IPS DF 19.7 (cell line): ENCODE data around the gene PDE4D.
"Not testable (repeated sequence)": the region's sequence is repeated elsewhere in the genome, so short reads cannot be mapped to it uniquely, and the experiment has no call there.

Experiments
- DNase-seq: peaks from one replicate; pipeline ENCODE4 v3.0.0-alpha.2; 2013; ENCODE audit warnings: low read depth, low spot score

The PDE4D gene

GRCh38 chr5:59704936-59705335, 188.6 kb downstream of the PDE4D start:
- no peak for DNase-seq

- no peak for DNase-seq
These were observed 189.7 kb downstream of the PDE4D start for GRCh38 chr5:59703789-59704188.

DNA sequence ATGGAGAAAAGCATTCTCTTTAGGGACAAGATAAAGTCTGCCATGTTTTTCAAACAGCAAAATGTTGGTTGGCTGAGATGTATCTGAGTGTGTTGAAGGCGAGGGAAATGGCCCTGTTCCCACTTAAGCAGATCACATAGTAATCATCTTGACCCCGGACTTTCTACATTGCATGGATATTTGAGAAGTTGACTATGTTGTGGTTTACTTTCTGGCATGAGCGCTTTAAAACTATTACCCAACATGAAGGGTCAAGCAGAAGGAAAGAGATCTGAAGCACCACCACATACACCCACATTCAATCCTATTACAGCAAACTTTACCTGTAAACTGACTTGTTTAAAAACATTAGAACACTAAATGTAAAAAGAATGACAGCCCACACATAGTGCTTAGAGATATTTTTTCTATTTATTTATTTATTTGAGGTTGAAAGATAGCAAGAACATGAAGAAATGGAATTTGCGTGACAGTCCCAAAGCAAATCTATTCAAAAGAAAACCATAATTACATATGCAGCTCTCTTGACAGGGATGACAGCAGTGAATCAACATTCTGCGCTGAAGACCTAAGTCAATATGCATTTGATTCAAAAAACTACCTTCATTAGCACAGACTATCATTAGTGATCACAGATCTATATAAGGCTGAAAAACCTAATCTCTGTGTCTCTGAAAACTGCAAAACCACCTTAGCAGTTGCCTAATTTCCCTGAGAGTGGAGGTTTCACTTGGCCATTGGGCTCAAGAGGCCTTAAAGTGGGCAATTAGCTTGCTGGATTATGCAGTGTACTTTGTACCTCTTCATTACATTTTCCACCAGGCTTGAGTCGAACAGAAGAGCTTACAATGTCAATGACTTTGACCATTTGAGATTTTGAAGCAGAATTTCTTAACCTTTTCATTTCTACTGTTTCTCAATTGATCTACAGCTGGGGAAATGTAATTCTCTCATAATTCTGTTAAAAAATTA, 195.0 kb downstream of the PDE4D start:
- no peak for DNase-seq

- DNase-seq, result no peak
These were observed 199.1 kb downstream of the PDE4D start for GRCh38 chr5:59694411-59694810.

DNA sequence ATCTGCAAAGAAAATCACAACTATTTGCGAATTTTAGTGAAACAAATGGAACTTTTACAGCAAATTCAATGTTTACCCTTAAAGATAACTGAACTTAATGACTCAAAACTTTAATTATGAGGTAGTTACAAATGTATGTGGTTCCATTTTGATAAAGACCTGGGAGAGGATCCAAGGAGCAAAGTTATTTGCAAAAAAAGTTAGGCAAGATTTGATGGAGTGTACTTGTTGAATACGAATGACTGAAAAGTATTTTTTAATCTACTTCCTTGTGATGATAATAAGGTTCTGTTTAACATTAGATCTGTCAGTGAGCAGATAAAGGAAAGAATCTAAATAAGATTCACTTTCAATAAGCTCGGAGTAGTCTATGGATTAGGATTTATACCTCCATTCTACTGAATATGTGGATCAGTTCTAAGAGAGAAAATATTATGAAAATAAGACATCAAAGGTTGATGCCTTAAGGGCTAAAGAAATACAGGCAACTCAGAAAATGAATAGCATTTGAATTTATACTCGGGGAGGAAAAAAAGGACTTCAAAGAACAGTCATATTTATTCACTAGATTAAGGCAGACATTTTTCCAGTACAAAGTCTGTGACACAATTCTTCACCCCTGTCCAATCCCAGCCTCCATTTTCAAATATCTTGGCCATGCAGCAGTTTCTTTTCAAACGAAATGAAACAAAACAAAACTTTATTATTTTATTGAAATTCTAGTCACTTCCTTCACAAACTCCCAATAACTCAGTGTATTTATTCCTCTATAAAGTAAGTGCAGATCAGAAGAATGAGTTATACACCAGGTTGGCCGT, 199.8 kb downstream of the PDE4D start:
- no peak for DNase-seq

- DNase-seq, result no peak
These were observed 207.7 kb downstream of the PDE4D start for GRCh38 chr5:59685793-59686192.

GRCh38 chr5:59685191-59685530, 208.4 kb downstream of the PDE4D start:
- no peak for DNase-seq

DNA sequence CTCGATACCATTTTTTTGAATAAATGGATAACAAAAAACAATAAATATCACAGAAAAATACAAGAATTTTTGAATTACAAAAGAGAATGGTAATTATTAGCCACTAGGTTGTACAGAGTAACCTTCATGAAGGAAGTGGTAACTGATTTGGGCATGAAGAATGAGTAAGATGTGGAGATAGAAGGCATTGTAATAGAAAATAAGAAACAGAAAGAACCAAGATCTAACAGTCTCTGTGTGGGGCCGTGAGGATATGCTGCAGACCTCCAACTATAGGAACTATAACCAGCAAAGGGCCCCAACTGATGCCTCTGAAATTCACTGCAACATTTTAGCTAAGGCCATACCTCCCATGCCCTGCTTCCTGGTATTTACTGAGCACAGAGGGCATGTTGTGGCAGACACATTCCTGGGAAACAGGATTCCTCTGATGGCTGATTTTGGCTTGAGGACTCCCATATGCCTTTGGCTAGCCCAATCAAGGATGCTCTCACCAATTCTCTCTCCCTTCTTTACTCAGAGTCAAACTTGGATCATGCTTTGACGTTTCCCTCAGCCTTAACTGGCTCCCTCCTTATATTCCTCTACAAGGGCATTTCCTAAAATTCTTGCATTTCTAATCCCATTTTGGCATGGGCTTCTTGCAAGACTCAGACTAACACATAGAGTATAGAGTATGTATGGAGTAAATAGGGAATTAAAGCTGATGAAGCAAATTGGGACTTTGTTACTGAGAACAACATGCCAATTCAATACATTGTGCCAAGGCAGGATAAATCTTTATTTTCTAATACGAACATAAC, 208.9 kb downstream of the PDE4D start:
- no peak for DNase-seq

DNA sequence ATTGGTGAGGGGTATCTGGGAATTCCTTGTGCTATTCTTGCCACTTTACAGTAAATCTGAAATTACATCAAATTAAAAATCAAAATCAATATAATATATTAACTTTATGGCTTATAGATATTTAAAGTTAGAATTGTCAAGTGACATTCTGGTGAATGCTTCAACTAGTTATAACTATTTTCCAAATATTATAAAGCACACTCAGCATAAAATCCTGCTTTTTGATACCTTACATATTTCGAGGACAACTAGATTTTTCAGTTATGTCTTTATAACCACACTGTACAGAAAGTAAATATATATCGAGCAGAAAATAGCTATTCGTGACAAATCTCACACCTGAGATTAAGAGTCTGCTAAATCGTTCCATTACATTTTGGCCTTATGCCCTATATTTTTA, 210.2 kb downstream of the PDE4D start:
- DNase-seq, result no peak

DNA sequence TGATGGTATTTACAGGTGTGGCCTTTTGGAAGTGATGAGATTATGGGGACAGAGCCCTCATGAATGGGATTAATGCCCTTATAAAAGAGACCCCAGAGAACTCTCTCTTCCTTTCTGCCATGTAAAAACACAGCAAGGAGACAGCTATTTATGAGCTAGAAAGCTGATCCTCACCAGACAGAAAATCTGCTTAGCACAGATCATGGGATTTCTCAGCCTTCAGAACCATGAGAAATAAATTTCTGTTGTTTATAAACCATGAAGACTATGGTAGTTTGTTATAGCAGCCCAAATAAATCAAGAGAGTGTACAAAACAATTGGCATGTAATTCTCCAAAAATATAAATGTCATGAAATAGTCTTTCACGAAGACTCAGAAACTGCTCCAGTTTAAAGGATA, 211.0 kb downstream of the PDE4D start:
- no peak for DNase-seq

GRCh38 chr5:59678943-59679342, 214.6 kb downstream of the PDE4D start:
- no peak for DNase-seq

GRCh38 chr5:59674763-59675162, 218.8 kb downstream of the PDE4D start:
- no peak for DNase-seq

DNA sequence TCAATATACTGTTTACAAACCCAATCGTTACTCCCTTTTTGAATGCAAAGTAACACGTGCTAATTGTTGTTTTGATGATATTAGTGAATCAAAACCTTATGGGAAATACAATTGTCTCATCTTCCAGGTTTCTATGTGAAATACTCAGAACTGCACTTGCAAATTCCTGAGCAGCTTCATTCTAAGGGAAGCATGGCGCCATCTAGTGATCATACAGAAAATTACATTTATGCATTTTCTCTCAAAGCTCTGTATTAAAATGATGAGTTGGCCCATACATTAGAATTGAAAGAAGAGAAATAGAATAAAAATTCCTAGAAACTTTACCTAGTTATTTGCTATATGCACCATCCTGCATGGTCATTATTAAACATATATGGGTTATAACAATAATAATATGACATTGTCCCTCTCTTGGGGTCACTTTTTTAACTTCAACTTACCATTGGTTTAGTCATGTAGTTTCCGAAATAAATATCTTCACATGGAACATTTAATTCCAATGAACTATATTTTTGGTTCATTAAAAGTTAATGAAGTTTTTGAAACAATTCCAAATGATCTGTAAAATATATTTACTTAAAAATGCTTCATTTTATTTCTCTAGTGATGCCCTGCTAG, 220.0 kb downstream of the PDE4D start:
- no peak for DNase-seq

DNA sequence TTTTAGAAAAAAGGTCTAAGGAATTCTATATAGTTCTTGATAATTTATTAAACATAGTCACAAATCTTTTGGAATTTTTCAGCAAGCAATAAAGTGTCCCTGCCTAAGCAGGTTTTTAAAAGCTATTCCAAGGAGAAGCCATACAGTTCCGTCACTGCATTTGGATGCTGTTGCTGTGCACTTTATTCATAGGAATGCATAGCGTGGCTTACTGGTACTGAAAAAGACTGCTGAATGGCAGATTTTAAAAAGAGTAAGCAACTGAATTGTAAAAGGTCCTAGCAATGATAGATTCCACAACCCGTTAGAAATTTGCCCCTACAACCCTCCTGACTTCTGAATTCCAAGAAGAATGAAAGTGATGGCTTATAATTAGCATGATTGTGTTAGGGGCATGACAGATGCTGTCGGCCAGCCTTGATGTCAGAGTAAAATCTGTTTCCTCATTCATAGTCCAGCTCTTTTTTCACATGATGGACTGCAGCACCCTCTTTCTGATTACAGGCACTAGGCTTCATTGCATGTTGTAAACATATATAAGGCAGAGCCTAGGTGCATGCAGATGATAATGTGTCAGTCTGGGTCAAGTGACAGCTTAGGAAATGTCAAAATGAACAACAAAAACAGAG, 227.0 kb downstream of the PDE4D start:
- no peak for DNase-seq

DNA sequence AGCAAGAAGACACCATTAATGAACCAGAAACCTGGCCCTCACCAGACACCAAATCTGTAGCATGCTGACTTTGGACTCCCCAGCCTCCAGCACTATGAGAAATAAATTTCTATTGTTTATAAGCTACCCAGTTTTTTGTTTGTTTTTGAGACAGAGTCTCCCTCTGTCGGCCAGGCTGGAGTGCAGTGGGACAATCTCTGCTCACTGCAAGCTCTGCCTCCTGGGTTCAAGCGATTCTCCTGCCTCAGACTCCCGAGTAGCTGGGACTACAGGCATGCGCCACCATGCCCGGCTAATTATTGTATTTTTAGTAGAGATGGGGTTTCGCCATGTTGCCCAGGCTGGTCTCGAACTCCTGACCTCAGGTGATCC, 227.7 kb downstream of the PDE4D start:
- DNase-seq, result not testable (repeated sequence)

DNA sequence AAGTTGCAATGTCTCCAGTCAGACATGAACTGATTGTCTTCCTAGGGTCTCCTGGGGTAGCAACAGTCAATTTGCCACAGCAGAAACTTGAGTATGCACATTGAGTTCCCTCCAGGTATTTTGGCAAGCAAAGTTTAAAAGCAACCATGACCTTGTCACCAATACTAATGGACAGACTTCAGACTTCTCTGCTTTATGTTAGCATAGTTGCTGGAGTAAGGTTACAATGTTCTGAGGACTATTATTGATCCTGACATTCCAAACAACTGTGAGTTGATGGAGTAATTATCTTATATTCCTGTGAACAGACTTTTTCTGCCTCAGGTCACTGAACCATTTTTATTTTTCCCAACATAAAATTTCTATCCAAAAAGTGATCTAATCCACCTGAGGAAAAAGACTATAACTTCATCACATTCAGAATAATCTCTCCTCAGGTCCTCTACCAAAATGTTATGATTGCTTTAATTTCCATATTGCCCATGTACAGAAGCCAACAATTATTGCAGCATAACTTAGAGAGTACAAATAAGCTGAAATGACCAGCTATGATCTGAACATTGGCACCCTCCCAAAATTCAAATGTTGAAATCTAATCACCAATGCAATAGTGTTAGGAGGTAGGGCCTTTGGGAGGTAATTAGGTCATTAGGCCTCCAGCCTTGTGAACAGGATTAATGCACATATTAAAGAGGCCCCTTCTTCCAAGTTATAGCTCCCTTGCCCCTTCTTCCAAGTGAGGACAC, 228.3 kb downstream of the PDE4D start:
- DNase-seq, result no peak

DNA sequence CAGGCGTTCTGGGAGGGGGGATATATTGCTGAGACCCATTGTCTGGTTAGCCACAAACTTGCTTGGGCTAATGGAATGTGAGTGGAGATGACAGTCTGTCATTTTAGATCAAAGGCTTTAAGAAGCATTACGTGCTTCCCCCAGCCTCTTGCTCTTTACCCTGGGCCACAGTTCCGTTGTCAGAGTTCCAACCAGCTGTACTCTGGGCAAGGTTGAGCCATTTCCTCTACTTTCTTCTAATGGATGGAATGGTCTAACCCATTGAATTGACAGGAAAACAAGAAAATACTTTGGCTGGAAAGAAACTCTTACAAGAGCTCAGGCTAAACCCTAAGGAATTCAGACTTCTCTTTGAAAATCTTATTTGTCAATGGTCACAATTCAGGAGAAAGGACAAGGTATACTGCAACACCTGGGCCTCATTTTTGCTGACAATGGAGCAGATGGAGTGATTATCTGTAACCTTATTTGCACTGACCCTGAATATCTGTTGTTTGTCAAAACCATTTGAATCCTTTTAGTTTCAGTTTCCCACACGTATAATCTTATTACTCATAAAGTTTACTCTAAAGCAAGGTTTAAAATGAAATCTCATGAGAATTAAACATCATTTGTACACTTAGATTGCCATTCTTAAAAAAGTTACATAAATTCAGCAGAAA, 231.4 kb downstream of the PDE4D start:
- no peak for DNase-seq

DNA sequence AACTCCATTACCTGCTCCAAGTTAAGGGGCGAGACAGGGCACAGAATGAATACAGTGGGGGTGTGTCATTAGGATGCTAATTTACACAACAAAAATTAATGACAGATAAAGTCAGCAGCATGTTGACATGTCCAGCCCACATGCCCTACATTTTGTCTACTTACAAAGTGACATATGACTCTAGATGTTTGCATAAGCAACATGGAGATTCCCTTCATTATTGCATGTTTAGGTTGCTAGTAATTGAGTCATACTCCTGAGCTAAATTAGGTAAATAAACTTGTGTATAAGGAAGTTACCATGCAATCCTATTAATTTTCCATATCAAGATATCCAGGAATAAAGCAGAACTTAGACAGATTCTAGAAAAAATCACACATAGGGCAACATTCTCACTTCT, 232.2 kb downstream of the PDE4D start:
- no peak for DNase-seq

- no peak for DNase-seq
These were observed 232.8 kb downstream of the PDE4D start for GRCh38 chr5:59660737-59661136.
